Tibial nerve (tissue), 3 donors: ENCODE measurements around the gene CRYL1.

Experiments
- CTCF ChIP-seq, 5 experiments: fragments of 200-600 bp in 3 of 5; fragments of 450-650 bp in 2 of 5; sonication (generic) in 3 of 5; IDR thresholded peaks; one replicate each; pipeline ENCODE4 v1.5.1; 2016 to 2019; ENCODE audit warnings: antibody characterized with exemption in 5 of 5, mild to moderate bottlenecking in 3 of 5, moderate library complexity in 2 of 5
- POLR2A ChIP-seq, 2 donors: fragments of 450-650 bp; IDR thresholded peaks; one replicate each; pipeline ENCODE4 v1.6.1; 2017; ENCODE audit warnings: antibody characterized with exemption in 2 of 2, mild to moderate bottlenecking in 2 of 2, moderate library complexity in 2 of 2

- TF ChIP-seq CTCF (IDR thresholded peaks at IDR 0.05), result no peak
- no peak for TF ChIP-seq POLR2A (IDR thresholded peaks at IDR 0.05)
Observed at GRCh38 chr13:20415694-20416107, 110.0 kb downstream of the CRYL1 start.
